H9 (cell line): Measurements from ENCODE around the gene STRADA. TPM values are rescaled to one million over a fixed set of nuclear protein-coding genes. Genes with fewer than 3 reads are reported as not detected.

Experiments used
- DNase-seq: peaks from one replicate; pipeline ENCODE4 v3.0.0-alpha.2; 2017
- H2AFZ ChIP-seq: one replicate; pipeline ENCODE4 v1.6.1; 2013; ENCODE audit warnings: mild to moderate bottlenecking, low read length, control low read depth, moderate library complexity
- H2AK5ac ChIP-seq: 2 replicates; pipeline ENCODE4 v1.6.1; 2013; ENCODE audit warnings: low read length, control low read depth, mixed read lengths; ENCODE audit not compliant: insufficient read length
- H2BK120ac ChIP-seq: one replicate; pipeline ENCODE4 v1.6.1; 2013; ENCODE audit warnings: low read depth, mild to moderate bottlenecking, low read length, control low read depth, inconsistent platforms; ENCODE audit not compliant: poor library complexity, severe bottlenecking
- H2BK12ac ChIP-seq: 2 replicates; pipeline ENCODE4 v1.6.1; 2013; ENCODE audit warnings: low read length, control low read depth, mixed read lengths, low read depth; ENCODE audit not compliant: insufficient read length
- H2BK15ac ChIP-seq: 2 replicates; pipeline ENCODE4 v1.6.1; 2013; ENCODE audit warnings: low read depth, low read length, control low read depth
- H2BK20ac ChIP-seq: one replicate; pipeline ENCODE4 v1.6.1; 2013; ENCODE audit warnings: low read depth, mild to moderate bottlenecking, low read length, control low read depth, inconsistent platforms; ENCODE audit not compliant: poor library complexity, severe bottlenecking
- H2BK5ac ChIP-seq: 2 replicates; pipeline ENCODE4 v1.6.1; 2013; ENCODE audit warnings: low read length, control low read depth, mixed read lengths; ENCODE audit not compliant: insufficient read length
- H3K14ac ChIP-seq: 2 replicates; pipeline ENCODE4 v1.6.1; 2013; ENCODE audit warnings: low read length, control low read depth; ENCODE audit not compliant: insufficient read depth
- H3K18ac ChIP-seq: 2 replicates; pipeline ENCODE4 v1.6.1; 2013; ENCODE audit warnings: low read depth, mild to moderate bottlenecking, mixed read lengths, low read length, control low read depth; ENCODE audit not compliant: insufficient read length
- H3K23ac ChIP-seq: 2 replicates; pipeline ENCODE4 v1.6.1; 2013; ENCODE audit warnings: low read length, control low read depth, mixed read lengths, low read depth; ENCODE audit not compliant: insufficient read length
- H3K23me2 ChIP-seq: 2 replicates; pipeline ENCODE4 v1.6.1; 2013; ENCODE audit warnings: low read depth, mild to moderate bottlenecking, mixed read lengths, low read length, control low read depth; ENCODE audit not compliant: insufficient read length, poor library complexity, severe bottlenecking
- H3K27ac ChIP-seq: 2 replicates; pipeline ENCODE4 v1.5.1; 2013; ENCODE audit warnings: low read length, control low read depth, mixed read lengths, low read depth; ENCODE audit not compliant: insufficient read length
- H3K27me3 ChIP-seq: 2 replicates; pipeline ENCODE4 v1.6.1; 2013; ENCODE audit warnings: low read length, control low read depth, inconsistent platforms; ENCODE audit not compliant: insufficient read depth
- H3K4ac ChIP-seq: 2 replicates; pipeline ENCODE4 v1.6.1; 2013; ENCODE audit warnings: low read depth, mild to moderate bottlenecking, control low read depth, inconsistent platforms, low read length, moderate library complexity
- H3K4me1 ChIP-seq: 2 replicates; pipeline ENCODE4 v1.6.1; 2013; ENCODE audit warnings: low read length, control low read depth, inconsistent platforms; ENCODE audit not compliant: insufficient read depth
- H3K4me2 ChIP-seq: 2 replicates; pipeline ENCODE4 v1.6.1; 2013; ENCODE audit warnings: low read length, control low read depth, mixed read lengths; ENCODE audit not compliant: insufficient read length, insufficient read depth
- H3K56ac ChIP-seq: 2 replicates; pipeline ENCODE4 v1.6.1; 2013; ENCODE audit warnings: low read depth, mild to moderate bottlenecking, mixed read lengths, low read length, control low read depth; ENCODE audit not compliant: insufficient read length
- H3K79me1 ChIP-seq: 2 replicates; pipeline ENCODE4 v1.6.1; 2013; ENCODE audit warnings: low read depth, mild to moderate bottlenecking, moderate library complexity, low read length, control low read depth, inconsistent platforms; ENCODE audit not compliant: insufficient read depth, poor library complexity, severe bottlenecking
- H3K79me2 ChIP-seq: 2 replicates; pipeline ENCODE4 v1.6.1; 2013; ENCODE audit warnings: low read length, control low read depth, inconsistent platforms; ENCODE audit not compliant: insufficient read depth
- H3K9ac ChIP-seq: 2 replicates; pipeline ENCODE4 v1.6.1; 2013; ENCODE audit warnings: low read length, control low read depth, mixed read lengths; ENCODE audit not compliant: insufficient read length; ENCODE audit errors: extremely low read depth
- H3K9me3 ChIP-seq: one replicate; pipeline ENCODE4 v1.6.1; 2013; ENCODE audit warnings: low read depth, low read length, inconsistent platforms; ENCODE audit not compliant: control insufficient read depth
- H3T11ph ChIP-seq: one replicate; pipeline ENCODE4 v1.6.1; 2013; ENCODE audit warnings: mild to moderate bottlenecking, low read length, control low read depth, inconsistent platforms
- H4K20me1 ChIP-seq: one replicate; pipeline ENCODE4 v1.6.1; 2013; ENCODE audit not compliant: control insufficient read depth, insufficient read length, insufficient read depth
- H4K5ac ChIP-seq: 2 replicates; pipeline ENCODE4 v1.6.1; 2013; ENCODE audit warnings: low read depth, mild to moderate bottlenecking, mixed read lengths, low read length, control low read depth; ENCODE audit not compliant: insufficient read length
- H4K8ac ChIP-seq: replicated peaks from 2 replicates; pipeline ENCODE4 v1.6.1; 2013; ENCODE audit warnings: low read length, control low read depth, mixed read lengths, low read depth; ENCODE audit not compliant: insufficient read length
- H4K91ac ChIP-seq: 2 replicates; pipeline ENCODE4 v1.6.1; 2013; ENCODE audit warnings: low read depth, mild to moderate bottlenecking, moderate library complexity, mixed read lengths, low read length, control low read depth; ENCODE audit not compliant: insufficient read length
- H3K27ac Mint-ChIP-seq, 3 experiments: 2 replicates in 2 of 3; 3 replicates in 1 of 3; pipeline ENCODE4 v1.8.0; 2020 to 2021; ENCODE audit warnings: mixed read lengths in 3 of 3, mild to moderate bottlenecking in 1 of 3, moderate library complexity in 1 of 3
- H3K27me3 Mint-ChIP-seq: 2 replicates; pipeline ENCODE4 v1.8.0; 2021; ENCODE audit warnings: low read depth, mild to moderate bottlenecking, moderate library complexity, mixed read lengths
- H3K36me3 Mint-ChIP-seq, 3 experiments: 2 replicates in 2 of 3; 3 replicates in 1 of 3; pipeline ENCODE4 v1.8.0; 2020 to 2021; ENCODE audit warnings: low read depth in 3 of 3, mixed read lengths in 3 of 3; ENCODE audit not compliant: insufficient read depth in 1 of 3
- H3K4me1 Mint-ChIP-seq, 2 experiments: 2 replicates each; pipeline ENCODE4 v1.8.0; 2020; ENCODE audit warnings: mixed read lengths in 2 of 2
- H3K4me3 Mint-ChIP-seq, 2 experiments: 2 replicates in 1 of 2; 3 replicates in 1 of 2; pipeline ENCODE4 v1.8.0; 2020 to 2021; ENCODE audit warnings: mild to moderate bottlenecking in 2 of 2, mixed read lengths in 2 of 2, moderate library complexity in 1 of 2
- H3K9me3 Mint-ChIP-seq, 2 experiments: 2 replicates in 1 of 2; 3 replicates in 1 of 2; pipeline ENCODE4 v1.8.0; 2020; ENCODE audit warnings: mild to moderate bottlenecking in 2 of 2, mixed read lengths in 2 of 2, moderate library complexity in 1 of 2
- WGBS: extraction: QIAGEN DNeasy Blood & Tissue Kit; methylation state at CpG from one replicate; pipeline ENCODE4 v1.1.7; 2013; ENCODE audit warnings: missing lambda C conversion rate, low lambda C conversion rate, mixed read lengths; ENCODE audit not compliant: insufficient read length; ENCODE audit errors: extremely low coverage; 5-methylcytosine and 5-hydroxymethylcytosine counted together
- total RNA-seq: library from RNA; stranded (reverse); gene quantifications from 2 replicates; pipeline ENCODE4 v1.2.1, GENCODE V29; 2021
- TF ChIP-seq, protein P1 (sequence below): fragments of 200-600 bp; sonication (generic); conservative IDR thresholded peaks from 3 replicates; pipeline ENCODE4 v1.8.0; 2021; ENCODE audit warnings: antibody characterized with exemption, mild to moderate bottlenecking

The STRADA gene
- total RNA-seq, 1 experiment from 2014 or later, result 35.0 TPM

DNA sequence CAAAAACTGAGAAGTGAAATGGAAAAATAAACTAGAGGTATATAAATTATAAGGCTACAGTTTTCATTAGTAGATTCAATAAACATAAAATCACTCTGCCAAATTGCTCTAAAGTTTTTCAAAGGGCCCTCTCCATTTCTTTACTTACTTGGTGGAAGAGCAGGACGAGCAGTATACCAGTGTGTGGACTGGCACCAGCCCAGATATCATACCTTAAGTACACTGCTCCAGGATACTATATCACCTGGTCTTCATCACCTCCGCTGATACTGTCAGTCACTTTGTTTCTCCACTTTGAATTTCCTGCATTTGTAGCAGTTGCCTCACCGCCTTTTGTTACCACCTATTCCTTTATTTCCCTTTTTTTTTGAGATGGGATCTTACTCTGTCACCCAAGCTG is 81.7 kb downstream of the STRADA start:
- H2BK12ac ChIP-seq, result no peak overlapping the region
- no CpG with 5 or more reads among the region's 3 CpGs for WGBS
- H2AFZ ChIP-seq, result no peak overlapping the region
- no peaks in the 10 kb centered on the region for H3K9me3 ChIP-seq
- Mint-ChIP-seq H3K27ac (no peak overlapping the region; a peak in 1 of 7 replicates), H3K27me3 (peaks cover 2% of the 10 kb centered on the region; the same call in 1 of the 2 replicates), H3K36me3 (peaks cover 0 to 22% (median 16%) of the 10 kb centered on the region in 3 experiments), H3K4me3 (no peak overlapping the region), H3K4me1 (no peaks in the 10 kb centered on the region), H3K9me3 (no peaks in the 10 kb centered on the region)
- H2BK15ac ChIP-seq, result no peak overlapping the region
- H2BK20ac ChIP-seq, result no peak overlapping the region
- no peak overlapping the region for H3K4me2 ChIP-seq
- H3K27ac ChIP-seq, result no peak overlapping the region
- no peak overlapping the region for H2AK5ac ChIP-seq
- no peak overlapping the region for H2BK120ac ChIP-seq
- H4K8ac ChIP-seq, result no peak overlapping the region
- no peak for DNase-seq
- H3K14ac ChIP-seq, result no peak overlapping the region
- TF ChIP-seq, protein P1, sequence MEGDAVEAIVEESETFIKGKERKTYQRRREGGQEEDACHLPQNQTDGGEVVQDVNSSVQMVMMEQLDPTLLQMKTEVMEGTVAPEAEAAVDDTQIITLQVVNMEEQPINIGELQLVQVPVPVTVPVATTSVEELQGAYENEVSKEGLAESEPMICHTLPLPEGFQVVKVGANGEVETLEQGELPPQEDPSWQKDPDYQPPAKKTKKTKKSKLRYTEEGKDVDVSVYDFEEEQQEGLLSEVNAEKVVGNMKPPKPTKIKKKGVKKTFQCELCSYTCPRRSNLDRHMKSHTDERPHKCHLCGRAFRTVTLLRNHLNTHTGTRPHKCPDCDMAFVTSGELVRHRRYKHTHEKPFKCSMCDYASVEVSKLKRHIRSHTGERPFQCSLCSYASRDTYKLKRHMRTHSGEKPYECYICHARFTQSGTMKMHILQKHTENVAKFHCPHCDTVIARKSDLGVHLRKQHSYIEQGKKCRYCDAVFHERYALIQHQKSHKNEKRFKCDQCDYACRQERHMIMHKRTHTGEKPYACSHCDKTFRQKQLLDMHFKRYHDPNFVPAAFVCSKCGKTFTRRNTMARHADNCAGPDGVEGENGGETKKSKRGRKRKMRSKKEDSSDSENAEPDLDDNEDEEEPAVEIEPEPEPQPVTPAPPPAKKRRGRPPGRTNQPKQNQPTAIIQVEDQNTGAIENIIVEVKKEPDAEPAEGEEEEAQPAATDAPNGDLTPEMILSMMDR, result no peak
- H3K79me2 ChIP-seq, result no peaks in the 10 kb centered on the region
- no peak overlapping the region for H4K5ac ChIP-seq
- no peaks in the 10 kb centered on the region for H4K20me1 ChIP-seq
- no peak overlapping the region for H3K4ac ChIP-seq
- H2BK5ac ChIP-seq, result no peak overlapping the region
- H3K18ac ChIP-seq, result no peak overlapping the region
- H3K27me3 ChIP-seq, result no peaks in the 10 kb centered on the region
- H4K91ac ChIP-seq, result no peak overlapping the region
- H3T11ph ChIP-seq, result no peak overlapping the region
- no peak overlapping the region for H3K9ac ChIP-seq
- H3K23me2 ChIP-seq, result no peaks in the 10 kb centered on the region
- no peak overlapping the region for H3K56ac ChIP-seq
- no peak overlapping the region for H3K23ac ChIP-seq
- H3K4me1 ChIP-seq, result no peaks in the 10 kb centered on the region
- no peaks in the 10 kb centered on the region for H3K79me1 ChIP-seq
